NCI-H460 (cell line): ENCODE data around the gene CDON. TPM values are rescaled to one million over a fixed set of nuclear protein-coding genes. Genes with fewer than 3 reads are reported as not detected.
"Not testable (repeated sequence)": the region's sequence is repeated elsewhere in the genome, so short reads cannot be mapped to it uniquely, and the experiment has no call there.

Experiments used
- DNase-seq: peaks from one replicate; pipeline ENCODE4 v3.0.0-alpha.2; 2016; ENCODE audit warnings: low read depth; ENCODE audit errors: extremely low read depth
- total RNA-seq: library from RNA; depleted of rRNA; stranded (reverse); fragments of >200 nt; shearing (Covaris generic); gene quantifications from 2 replicates; pipeline ENCODE4 v1.2.3, GENCODE V29; 2014

CDON gene
- total RNA-seq, 1 experiment from 2014 or later = 3.7 TPM

DNA sequence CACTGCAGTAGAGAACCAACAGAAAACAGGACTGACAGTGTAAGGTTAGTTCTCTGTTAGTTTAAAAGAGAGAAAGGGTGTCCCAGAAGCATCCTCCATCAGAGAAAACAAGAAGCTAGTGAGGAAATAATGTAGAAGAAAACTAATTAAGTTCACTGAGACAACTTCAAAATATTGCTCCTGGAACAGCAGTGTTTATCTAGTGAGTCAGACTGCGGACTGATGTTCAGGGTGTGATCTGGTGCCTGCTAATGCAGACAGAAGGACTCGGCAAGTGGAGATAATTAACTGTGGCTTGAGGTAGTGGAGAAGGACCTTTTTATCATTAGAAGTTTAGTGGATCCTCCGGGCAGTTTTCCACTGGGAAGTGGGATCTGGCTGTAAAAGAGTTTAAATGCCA is 55.4 kb downstream of the CDON start:
- no peak for DNase-seq

DNA sequence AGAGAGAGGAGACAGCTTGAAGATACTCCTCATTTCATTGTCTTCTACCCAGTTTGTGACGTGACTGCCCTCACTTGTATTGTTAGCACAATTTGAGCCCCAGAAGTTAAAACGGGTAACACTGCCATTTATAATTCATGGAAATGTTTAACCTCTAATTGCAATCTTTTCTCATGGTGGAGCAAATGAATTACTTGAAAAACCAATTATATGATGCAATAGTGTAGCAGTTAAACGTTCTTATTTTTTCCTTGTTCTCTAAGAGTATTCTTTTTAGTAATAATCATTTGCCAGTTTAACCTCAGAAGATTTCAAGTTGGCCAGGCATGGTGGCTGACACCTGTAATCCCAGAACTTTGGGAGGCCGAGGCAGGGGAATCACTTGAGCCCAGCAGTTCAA is 56.6 kb downstream of the CDON start:
- no peak for DNase-seq

DNA sequence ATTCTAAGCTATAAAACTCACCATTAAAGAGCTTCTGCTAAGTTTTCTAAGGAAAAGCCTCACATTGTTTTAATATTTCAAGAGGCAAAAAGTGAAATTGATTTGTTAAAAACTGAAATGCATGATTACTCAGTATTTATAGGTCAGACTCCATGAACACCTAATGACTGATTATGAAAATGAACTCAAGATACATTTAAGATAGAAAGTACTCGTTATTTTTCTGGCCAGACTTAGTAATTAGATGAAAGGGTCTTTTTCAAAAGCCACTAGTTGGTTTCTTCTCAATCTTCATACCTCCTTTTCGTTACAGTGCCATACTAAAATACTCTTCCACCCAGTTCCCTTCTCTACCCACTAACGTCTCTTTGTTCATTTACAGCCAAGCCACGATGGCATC is 60.5 kb downstream of the CDON start:
- no peak for DNase-seq

DNA sequence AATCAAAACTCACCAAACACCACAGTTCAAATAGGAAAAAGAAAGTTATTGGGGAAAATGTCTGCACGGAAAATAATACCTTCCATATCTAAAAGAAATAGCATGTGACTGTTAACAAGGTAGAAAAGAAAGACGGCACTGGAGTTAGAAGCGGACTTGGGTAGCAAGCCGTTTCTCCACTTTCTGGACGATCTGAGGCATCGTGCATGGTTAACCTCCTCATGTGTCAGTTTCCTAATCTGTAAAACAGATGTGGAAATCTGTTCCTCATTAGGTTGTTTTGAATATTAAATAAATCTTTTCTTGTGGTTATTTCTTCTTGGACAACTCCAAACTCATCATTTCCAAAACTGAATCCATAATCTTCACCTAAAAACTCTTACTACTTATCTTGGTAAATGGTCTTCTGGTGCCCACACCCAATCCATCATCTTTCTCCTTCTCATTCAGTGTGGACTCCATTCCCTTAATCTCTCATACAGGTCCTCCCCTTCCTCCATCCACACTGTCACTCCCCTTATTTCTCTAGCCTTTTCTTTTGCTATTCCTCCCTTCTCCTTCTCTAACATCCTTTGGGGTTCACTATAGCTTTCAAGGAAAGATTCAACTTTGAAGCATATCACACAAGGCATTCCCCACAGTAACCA is 63.3 kb downstream of the CDON start:
- DNase-seq = no peak

DNA sequence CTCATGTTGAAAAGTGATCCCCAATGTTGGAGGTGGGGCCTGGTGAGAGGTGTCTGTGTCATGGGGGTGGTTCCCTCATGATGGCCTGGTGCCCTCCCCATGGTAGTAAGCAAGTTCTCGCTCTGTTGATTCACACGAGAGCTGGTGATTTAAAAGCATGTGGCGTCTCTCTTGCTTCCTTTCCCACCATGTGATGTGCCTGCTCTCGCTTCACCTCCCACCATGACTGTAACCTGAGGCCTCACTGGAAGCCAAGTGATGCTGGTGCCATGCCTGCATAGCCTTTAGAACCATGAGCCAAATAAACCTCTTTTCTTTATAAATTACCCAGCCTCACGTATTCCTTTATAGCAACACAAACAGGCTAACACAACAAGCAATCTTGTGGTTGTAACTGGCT is 64.4 kb downstream of the CDON start:
- DNase-seq = no peak

DNA sequence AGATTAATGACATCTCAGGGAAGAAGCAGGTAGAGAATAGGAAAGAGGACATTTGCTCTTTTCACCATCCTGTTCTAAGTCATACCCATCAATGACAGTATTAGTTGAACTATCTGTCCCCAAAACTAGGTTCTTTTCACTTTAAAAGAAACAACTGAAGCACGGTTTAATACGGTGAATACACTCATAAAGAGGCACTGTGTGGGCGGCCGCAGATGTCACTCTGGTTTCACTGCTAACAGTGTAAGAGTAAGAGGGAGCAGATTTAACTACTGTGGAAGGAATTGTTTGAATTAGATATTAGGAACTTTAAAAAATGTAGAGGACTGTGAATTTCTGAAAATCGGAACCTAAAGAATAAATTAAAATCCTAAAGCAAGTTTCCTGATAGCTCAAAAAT is 67.4 kb downstream of the CDON start:
- no peak for DNase-seq

DNA sequence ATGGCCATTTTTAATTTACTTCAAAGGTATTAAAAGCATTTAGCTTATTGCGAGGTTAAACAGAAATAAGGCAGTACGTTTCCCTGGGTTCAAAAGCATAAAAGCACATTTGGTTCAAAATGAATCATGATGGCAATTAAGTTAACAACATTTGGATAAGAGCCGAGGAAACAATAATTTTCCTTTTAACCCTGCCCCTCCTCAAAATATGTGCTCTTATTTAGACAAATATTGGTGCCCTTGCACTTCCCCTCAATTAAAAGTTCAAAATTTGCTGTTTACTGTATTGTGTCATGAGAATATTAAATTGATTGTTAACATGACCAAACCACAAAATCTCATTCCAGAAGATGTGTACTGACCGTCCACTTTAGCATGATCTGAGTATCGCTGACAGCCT is 68.2 kb downstream of the CDON start:
- no peak for DNase-seq

DNA sequence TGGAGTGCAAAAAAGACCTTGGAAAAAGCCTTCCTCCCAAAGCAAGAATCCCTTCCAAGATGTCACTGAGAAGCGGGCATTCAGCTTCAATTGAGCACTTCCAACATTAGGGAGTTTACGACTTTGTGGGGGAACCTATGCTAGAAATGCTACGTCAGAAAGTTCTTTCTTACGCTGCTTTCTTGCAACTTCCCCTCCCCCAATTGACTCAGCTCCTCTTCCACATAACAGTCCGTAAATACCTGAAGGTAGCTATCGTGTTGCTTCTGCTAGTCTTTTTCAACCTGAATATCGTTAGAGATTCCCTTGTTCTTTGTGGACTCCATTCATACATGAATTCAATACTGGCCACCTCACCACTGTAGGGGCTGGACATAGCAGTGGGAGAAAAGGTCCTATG is 69.8 kb downstream of the CDON start:
- no peak for DNase-seq

DNA sequence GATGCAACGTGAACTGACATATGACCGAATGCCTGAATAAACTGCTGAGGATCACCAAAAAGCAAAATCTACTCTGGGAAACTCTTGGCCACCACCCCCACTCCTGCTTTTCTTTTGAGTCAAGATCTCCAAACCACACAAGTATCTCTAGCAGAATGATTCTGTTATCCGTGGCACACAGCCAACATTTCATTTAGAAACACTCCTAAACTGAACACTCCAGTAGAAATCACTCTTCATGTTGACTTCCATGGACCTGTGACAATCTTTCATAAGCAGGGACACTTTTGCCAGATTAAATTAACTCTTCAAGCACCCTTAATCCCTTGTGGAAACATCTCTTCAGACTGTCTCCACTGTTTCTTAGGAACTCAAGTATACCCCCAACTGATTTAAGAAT is 72.4 kb downstream of the CDON start:
- DNase-seq = no peak

DNA sequence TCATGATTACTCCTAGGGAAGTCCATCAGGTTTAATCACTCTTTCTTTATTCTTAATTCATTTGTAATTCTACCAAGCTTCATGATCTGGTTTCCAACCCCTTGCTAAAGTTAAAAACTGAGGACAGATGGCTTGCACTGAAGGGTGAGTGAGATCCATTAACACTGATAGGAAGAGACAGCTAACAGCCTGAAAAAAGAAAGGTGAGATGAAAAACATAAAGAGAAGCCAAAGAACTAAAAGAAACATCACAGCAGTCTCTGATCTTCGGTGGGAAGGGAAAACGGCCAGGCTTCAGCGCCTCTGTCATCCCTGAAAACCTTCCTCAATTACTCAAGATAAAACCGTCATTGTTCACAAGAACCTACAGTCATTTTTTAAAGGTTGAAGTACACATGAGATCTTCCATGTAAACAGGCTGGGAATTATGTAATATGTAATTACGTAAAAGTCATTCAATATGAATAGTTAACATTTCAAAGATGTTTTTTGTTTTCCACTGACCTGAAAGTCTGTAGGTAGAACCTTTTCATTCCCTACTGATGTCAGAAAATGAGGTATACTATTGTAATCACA is 75.5 kb downstream of the CDON start:
- no peak for DNase-seq

DNA sequence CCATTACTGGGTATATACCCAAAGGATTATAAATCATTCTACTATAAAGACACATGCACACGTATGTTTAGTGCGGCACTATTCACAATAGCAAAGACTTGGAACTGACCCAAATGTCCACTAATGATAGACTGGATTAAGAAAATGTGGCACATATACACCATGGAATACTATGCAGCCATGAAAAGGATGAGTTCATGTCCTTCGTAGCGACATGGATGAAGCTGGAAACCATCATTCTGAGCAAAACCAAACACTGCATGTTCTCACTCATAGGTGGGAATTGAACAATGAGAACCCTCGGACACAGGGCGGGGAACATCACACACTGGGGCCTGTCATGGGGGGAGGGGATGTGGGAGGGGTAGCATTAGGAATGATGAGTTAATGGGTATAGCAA is 76.7 kb downstream of the CDON start:
- DNase-seq = not testable (repeated sequence)

DNA sequence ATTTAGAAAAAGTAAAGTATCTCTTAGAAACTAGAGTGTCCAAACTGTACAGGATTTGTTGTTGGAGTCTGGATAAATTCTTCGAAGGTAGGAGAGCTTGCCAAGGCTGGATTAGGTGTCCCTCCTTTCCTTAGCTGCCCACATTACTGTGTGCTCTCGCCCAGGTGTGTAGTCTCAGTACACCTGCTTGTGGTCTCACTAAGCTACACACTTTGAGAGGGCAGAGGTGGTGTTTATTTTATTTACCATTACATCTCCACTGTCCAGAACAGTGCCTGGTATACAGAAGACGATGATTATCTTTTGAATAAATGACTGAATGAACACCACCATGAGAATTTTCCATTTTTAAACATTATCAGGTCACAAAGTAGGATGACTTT is 80.3 kb downstream of the CDON start:
- no peak for DNase-seq

DNA sequence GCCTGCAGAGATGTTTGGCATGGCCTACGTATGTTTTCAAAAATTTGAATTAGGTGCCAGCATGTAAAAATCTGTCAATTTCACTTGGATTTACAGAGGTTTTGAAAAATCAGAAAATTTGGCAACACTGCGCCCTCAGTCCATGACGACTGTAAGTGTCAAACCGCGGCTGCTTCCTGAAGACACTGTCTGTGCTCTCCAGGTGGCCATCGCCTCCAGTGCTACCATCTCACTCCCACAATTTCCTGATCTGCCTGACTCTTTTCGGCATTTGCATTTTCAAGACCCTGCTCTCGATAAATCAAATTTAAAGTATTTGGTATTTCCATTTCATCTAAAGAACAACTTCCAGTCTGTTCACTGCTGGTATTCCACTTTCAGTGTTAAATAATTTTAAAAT is 82.2 kb downstream of the CDON start:
- no peak for DNase-seq

DNA sequence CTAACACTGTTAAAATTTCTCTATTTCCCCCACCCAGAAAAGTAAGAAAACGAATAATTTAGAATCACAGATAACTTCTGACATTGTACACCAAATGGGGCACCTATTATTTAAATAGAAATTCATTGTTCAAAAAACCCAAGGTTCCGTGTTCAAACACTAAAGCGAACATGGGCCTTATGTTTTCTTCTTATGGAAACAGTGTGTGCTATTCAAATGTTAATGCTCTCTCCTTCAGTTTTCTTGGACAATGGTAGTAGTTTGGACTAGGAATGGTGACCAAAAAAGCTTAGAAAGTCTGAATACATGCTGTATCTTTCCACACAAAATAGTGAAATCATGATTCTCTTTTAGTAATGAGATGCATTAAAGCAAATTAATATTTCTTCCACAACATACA is 83.2 kb downstream of the CDON start:
- DNase-seq = no peak

DNA sequence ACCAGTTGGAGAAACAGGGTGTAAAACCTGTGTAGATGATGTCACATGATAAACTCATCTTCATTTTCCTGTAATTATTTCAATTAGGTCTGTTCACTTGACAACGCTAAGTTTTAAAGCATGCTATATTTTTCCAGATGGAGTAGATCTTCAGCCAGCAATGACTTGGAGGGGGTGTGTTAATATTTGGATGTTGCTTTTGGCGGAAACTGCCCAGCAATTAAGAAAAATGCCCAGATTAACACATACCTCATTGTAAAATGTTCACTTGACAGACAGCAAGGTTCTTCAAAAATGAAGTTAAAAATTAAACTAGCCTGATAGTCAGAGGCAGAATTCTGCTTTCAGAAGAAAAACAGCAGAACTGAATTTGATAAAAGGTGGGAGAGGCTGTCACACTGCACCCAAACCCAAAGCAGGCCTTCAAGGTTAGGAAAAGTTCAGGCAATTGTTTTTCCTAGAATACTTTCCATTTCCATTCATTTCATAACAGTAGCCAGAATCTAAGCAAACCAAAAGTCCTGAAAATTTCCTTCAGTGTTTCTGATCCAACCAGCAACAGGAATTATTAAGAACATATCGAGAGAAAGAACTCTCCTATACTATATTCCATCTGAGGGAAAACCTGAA is 83.8 kb downstream of the CDON start:
- no peak for DNase-seq

DNA sequence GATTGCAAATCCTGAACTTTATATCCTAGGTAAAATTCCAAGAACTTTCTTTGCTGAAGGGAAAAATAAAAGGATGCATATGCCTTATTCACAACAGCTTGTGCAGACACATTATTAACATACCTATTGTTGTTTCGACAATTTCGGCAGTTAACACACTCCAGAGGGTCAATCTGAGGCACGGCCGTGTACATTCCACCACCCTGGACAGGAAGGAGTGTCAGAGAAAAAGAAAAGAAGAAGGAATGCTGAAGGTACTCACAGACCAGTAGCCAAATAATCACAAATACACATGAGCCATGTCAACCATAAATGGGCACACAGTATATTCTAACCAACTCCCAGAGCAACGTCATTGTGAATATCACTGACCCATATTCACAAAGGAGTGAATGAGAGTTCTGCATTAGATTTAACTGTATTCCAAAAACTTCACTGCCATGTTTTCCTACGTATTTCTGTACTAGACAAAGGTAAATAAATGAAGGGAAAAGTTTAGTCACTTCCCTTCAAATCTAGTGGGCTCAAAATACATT is 84.4 kb downstream of the CDON start:
- no peak for DNase-seq

DNA sequence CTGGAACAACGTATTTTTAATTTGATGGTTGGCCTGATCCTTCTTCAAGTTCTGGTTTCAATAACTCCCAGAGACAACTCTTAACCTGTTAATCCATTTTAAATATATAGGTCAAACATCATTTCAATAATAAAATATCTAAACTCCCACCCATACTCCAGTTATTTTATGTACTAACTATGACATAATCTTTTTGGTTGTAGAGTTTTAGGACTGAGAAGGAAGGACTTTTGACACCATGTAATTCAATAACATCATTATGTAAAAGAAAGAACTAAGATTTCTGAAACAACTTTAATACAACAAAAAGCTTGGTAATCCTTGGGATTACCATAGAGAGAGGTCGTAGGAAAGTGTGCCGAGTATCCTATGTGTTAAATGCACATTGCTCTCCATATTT is 85.3 kb downstream of the CDON start:
- no peak for DNase-seq

DNA sequence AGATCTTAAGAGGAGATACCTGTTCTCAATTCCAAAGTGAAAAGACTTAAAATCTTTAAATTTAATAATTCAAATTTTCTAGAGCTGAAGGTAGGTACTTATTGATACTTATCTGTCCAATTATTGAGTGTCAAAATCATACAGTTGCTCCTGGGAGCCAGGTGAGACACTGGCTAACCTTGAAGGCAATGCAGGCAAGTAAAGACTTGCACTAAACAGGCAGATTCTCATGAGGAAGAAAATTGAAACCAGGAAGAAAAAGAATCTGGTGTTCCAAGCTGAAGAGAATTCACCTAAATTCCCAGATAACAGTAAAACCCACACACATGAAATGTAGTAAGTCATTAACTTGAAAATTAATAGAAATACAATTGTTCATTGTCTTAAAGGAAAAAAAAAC is 86.5 kb downstream of the CDON start:
- no peak for DNase-seq

DNA sequence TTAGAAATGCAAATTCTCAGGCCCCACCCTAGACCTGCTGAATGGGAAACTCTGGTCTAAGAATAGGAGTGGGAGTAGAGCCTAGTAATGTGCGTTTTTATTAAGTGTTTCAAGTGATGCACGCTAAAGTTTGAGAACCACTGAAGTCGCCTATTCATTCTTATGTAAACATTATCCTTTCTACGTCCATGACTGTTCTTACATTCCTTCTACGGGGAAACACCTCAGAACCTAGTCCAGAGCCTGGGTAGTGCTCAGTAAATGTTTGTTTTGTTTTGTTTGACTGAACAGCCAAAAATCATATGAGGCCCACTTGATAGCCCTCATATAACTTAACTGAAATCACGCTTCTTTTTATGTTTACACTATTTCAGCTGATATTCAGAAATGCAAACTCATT is 87.0 kb downstream of the CDON start:
- no peak for DNase-seq

DNA sequence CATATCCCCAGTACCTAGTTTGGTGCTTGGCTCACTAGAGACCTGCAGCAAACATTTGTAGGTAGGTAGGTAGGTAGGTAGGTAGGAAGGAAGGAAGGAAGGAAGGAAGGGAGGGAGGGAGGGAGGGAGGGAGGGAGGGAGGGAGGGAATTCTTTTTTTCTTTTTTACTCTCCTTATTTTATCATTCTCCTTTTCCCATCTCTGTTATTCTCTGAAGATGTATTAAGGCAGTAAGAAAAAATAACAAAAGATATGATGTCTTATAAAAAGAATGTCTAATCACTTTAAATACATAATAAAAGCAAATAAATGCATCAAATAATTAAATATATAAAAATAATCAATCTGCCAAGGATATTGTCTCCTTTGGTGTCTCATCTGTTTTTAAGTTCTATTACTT is 88.4 kb downstream of the CDON start:
- DNase-seq = no peak

DNA sequence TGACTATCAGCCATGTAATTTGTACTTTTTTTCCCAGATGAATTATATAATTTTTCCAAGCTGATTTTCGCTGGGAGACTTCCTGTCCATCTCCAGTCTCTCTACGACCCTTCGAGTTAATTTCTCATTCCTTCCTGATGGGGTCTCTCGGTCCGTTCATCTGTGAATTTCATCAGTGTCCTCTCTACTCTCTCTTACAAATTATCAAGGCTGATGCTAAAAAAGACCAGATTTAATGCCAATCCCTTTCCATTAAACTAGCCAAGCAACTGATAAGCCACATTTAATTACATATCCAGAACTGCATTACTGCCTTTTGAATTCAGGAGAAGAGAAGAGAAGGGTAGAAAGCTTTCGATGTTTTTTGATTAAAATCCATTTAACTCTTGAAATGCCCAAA is 91.0 kb downstream of the CDON start:
- no peak for DNase-seq

DNA sequence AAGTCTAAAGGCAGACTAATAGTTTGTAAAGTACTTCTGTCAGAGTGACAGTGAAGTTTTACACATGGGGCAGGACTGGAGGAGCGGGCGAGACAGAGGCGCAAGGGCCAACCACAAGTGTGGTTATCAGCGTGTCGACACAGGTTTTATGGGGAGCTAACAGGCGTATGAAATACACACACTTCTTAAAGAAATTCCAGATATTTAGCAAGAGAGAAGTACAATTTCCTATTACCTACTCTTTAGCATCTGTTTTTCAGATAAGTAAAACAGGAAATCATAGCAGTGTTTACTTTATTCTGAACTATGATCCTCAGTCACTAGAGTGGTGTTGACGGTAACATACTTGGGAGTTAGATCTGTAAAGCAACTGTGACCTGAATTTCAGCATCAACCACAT is 94.3 kb downstream of the CDON start:
- no peak for DNase-seq
